ENCODE results near the gene ADAMTS15. TPM values are rescaled to one million over a fixed set of nuclear protein-coding genes. Genes with fewer than 3 reads are reported as not detected.

The ADAMTS15 gene
- total RNA-seq, 1 donor from 2014 or later, result 15.7 TPM

- Histone ChIP-seq H3K27ac (ENCODE audit: low read depth, low read length) (no peak overlapping the region), H3K4me1 (ENCODE audit: control insufficient read depth in 3 of 3, insufficient read depth in 3 of 3, low read length in 3 of 3) (peaks cover 38 to 55% (median 43%) of the 10 kb centered on the region in 3 donors), H3K27me3 (ENCODE audit: control insufficient read depth in 3 of 3, insufficient read depth in 3 of 3, low read length in 3 of 3) (no peaks in the 10 kb centered on the region), H3K9me3 (ENCODE audit: control insufficient read depth in 3 of 3, low read length in 3 of 3) (no peaks in the 10 kb centered on the region), H3K36me3 (ENCODE audit: control insufficient read depth in 3 of 3, insufficient read depth in 3 of 3, low read length in 3 of 3) (no peaks in the 10 kb centered on the region), H3K4me3 (ENCODE audit: low read length in 3 of 3) (no peak overlapping the region), H3K9ac (ENCODE audit: low read depth in 1 of 3, low read length in 3 of 3) (no peak overlapping the region)
These were observed 68.4 kb downstream of the ADAMTS15 start for GRCh38 chr11:130516554-130517505.

DNA sequence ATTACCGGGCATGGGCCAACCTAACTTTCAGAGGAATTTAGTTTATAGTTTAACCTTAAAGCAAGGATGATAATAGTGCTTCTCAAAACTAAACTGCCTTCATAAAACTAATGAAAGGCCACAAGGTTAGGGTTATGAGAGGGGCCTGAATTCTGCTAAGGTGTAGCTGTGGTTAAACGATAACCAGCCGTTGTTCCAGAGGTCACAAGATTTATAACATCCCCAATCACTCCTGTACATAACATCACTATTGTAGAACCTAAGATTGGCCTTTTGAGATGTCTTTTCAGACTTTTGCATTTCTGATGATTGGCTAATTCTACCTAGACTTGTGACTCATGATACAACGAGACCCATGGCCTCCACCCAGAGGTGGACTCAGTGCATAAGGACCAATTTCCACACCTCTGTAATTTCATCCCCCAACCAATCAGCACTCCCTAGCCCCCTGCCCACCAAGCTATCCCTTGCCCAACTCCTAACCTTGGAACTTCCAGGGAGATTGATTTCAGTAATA is 69.8 kb downstream of the ADAMTS15 start:
- Histone ChIP-seq H3K36me3 (ENCODE audit: control insufficient read depth in 3 of 3, insufficient read depth in 3 of 3, low read length in 3 of 3) (no peaks in the 10 kb centered on the region), H3K9me3 (ENCODE audit: control insufficient read depth in 3 of 3, low read length in 3 of 3) (no peaks in the 10 kb centered on the region), H3K4me3 (ENCODE audit: low read length in 3 of 3) (no peak overlapping the region), H3K9ac (ENCODE audit: low read depth in 1 of 3, low read length in 3 of 3) (no peak overlapping the region), H3K4me1 (ENCODE audit: control insufficient read depth in 3 of 3, insufficient read depth in 3 of 3, low read length in 3 of 3) (peaks cover 45 to 55% (median 48%) of the 10 kb centered on the region in 3 donors), H3K27me3 (ENCODE audit: control insufficient read depth in 3 of 3, insufficient read depth in 3 of 3, low read length in 3 of 3) (no peaks in the 10 kb centered on the region), H3K27ac (ENCODE audit: low read depth, low read length) (no peak overlapping the region)

DNA sequence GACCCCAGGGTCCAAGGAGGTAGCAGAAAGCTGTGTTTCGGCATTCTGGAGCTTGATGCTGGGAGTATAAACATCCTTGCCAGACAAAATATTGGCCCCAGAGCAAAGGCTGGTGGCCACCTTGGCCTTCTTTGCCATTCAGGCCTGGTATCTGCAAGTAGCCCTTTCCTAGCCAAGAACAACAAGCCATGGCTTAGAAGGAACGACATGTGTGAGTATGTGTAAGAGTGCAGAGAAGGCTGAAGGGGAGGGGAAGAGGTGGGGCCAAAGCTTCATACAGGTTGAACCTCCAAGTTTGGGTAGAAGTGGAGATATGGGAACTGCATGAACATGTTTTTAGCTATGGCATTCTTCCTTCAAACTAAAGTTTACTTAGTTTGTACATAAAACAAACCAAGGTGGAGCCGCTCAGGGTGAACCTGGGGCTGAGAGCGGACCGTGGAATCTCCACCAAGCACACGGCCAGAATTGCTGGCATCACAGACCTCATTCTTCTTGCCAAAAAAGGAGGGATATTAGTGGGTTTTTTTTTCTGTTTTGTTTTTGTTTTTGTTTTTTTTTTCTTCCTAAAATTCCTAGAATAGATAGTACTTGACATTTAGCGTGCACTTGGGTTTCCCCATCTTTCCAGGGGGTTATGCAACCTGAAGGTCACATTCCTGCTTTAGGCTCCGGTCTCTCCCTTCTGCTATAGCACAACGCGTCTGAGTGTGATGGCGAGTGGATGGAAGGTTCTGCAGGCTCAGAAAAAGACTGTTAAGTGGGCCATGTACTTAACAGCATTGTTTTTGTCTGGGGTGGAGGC is 70.9 kb downstream of the ADAMTS15 start:
- Histone ChIP-seq H3K4me3 (ENCODE audit: low read length in 3 of 3) (no peak overlapping the region), H3K27ac (ENCODE audit: low read depth, low read length) (no peak overlapping the region), H3K9me3 (ENCODE audit: control insufficient read depth in 3 of 3, low read length in 3 of 3) (no peaks in the 10 kb centered on the region), H3K27me3 (ENCODE audit: control insufficient read depth in 3 of 3, insufficient read depth in 3 of 3, low read length in 3 of 3) (no peaks in the 10 kb centered on the region), H3K4me1 (ENCODE audit: control insufficient read depth in 3 of 3, insufficient read depth in 3 of 3, low read length in 3 of 3) (peaks cover 39 to 54% (median 46%) of the 10 kb centered on the region in 3 donors), H3K9ac (ENCODE audit: low read depth in 1 of 3, low read length in 3 of 3) (no peak overlapping the region), H3K36me3 (ENCODE audit: control insufficient read depth in 3 of 3, insufficient read depth in 3 of 3, low read length in 3 of 3) (no peaks in the 10 kb centered on the region)

DNA sequence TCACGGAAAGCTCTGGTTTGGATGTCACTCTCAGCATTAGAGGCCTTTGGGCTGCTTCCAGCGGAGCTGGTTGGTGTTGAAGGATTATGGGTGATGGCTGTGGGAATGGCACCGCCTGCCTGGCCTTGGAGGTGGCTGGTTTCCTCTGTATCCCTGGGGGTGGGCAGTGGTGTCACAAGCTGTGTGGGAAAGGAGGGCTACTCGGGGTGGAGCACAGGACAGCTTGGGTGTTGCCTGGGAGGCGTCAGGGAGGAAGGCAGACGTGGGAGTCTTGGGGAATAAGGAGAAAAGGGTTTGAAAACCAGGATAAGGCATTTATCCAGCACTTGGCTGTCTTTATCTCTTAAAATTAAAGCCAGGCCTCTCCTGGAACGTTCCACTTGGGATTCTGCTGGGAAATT is 71.8 kb downstream of the ADAMTS15 start:
- Histone ChIP-seq H3K9ac (ENCODE audit: low read depth in 1 of 3, low read length in 3 of 3) (no peak overlapping the region), H3K36me3 (ENCODE audit: control insufficient read depth in 3 of 3, insufficient read depth in 3 of 3, low read length in 3 of 3) (no peaks in the 10 kb centered on the region), H3K9me3 (ENCODE audit: control insufficient read depth in 3 of 3, low read length in 3 of 3) (no peaks in the 10 kb centered on the region), H3K27me3 (ENCODE audit: control insufficient read depth in 3 of 3, insufficient read depth in 3 of 3, low read length in 3 of 3) (no peaks in the 10 kb centered on the region), H3K4me3 (ENCODE audit: low read length in 3 of 3) (no peak overlapping the region), H3K4me1 (ENCODE audit: control insufficient read depth in 3 of 3, insufficient read depth in 3 of 3, low read length in 3 of 3) (peaks cover 30 to 44% (median 36%) of the 10 kb centered on the region in 3 donors), H3K27ac (ENCODE audit: low read depth, low read length) (peak overlapping the region; percentile 28)

- no peaks in the 10 kb centered on the region for H3K9me3 ChIP-seq (ENCODE audit: control insufficient read depth in 3 of 3, low read length in 3 of 3)
- peak overlapping the region in 1 of 3 donors; percentile 46 for H3K4me3 ChIP-seq (ENCODE audit: low read length in 3 of 3)
- peaks cover 20 to 32% (median 24%) of the 10 kb centered on the region in 3 donors for H3K4me1 ChIP-seq (ENCODE audit: control insufficient read depth in 3 of 3, insufficient read depth in 3 of 3, low read length in 3 of 3)
- peak overlapping the region; percentile 82 for H3K27ac ChIP-seq (ENCODE audit: low read depth, low read length)
- no peaks in the 10 kb centered on the region for H3K36me3 ChIP-seq (ENCODE audit: control insufficient read depth in 3 of 3, insufficient read depth in 3 of 3, low read length in 3 of 3)
- H3K27me3 ChIP-seq (ENCODE audit: control insufficient read depth in 3 of 3, insufficient read depth in 3 of 3, low read length in 3 of 3), result no peaks in the 10 kb centered on the region
- H3K9ac ChIP-seq (ENCODE audit: low read depth in 1 of 3, low read length in 3 of 3), result peak overlapping the region; percentile 32 to 77 (median 35)
These were observed 74.0 kb downstream of the ADAMTS15 start for GRCh38 chr11:130522284-130522961.

GRCh38 chr11:130523166-130523565 is 74.7 kb downstream of the ADAMTS15 start:
- H3K27me3 ChIP-seq (ENCODE audit: control insufficient read depth in 3 of 3, insufficient read depth in 3 of 3, low read length in 3 of 3), result no peaks in the 10 kb centered on the region
- no peaks in the 10 kb centered on the region for H3K9me3 ChIP-seq (ENCODE audit: control insufficient read depth in 3 of 3, low read length in 3 of 3)
- H3K4me1 ChIP-seq (ENCODE audit: control insufficient read depth in 3 of 3, insufficient read depth in 3 of 3, low read length in 3 of 3), result peaks cover 25 to 39% (median 32%) of the 10 kb centered on the region in 3 donors
- no peak overlapping the region for H3K4me3 ChIP-seq (ENCODE audit: low read length in 3 of 3)
- peak overlapping the region in 1 of 3 donors; percentile 20 for H3K9ac ChIP-seq (ENCODE audit: low read depth in 1 of 3, low read length in 3 of 3)
- no peaks in the 10 kb centered on the region for H3K36me3 ChIP-seq (ENCODE audit: control insufficient read depth in 3 of 3, insufficient read depth in 3 of 3, low read length in 3 of 3)
- H3K27ac ChIP-seq (ENCODE audit: low read depth, low read length), result peak overlapping the region; percentile 82

DNA sequence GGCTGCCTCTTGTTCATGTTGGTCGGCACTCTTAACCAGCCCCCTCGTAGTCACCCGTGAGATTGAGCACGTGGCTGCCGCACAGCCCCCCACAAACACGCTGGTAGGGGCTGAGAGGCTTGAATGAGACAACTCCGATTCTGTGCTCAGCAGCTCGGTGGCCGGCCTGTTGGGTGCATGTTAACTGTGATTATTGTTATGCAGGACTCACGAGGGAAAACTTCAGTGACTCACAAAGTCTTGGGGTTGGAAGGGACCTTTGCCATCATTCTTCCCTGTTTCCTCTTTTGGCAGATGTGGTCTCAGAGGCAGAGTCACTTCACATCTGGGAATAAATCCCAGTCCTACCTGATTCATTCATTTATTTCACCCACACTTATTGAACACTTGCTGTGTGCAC is 75.2 kb downstream of the ADAMTS15 start:
- no peaks in the 10 kb centered on the region for H3K9me3 ChIP-seq (ENCODE audit: control insufficient read depth in 3 of 3, low read length in 3 of 3)
- H3K27me3 ChIP-seq (ENCODE audit: control insufficient read depth in 3 of 3, insufficient read depth in 3 of 3, low read length in 3 of 3), result no peaks in the 10 kb centered on the region
- no peak overlapping the region for H3K4me3 ChIP-seq (ENCODE audit: low read length in 3 of 3)
- H3K4me1 ChIP-seq (ENCODE audit: control insufficient read depth in 3 of 3, insufficient read depth in 3 of 3, low read length in 3 of 3), result peaks cover 26 to 39% (median 32%) of the 10 kb centered on the region in 3 donors
- peak overlapping the region in 1 of 3 donors; percentile 20 for H3K9ac ChIP-seq (ENCODE audit: low read depth in 1 of 3, low read length in 3 of 3)
- H3K36me3 ChIP-seq (ENCODE audit: control insufficient read depth in 3 of 3, insufficient read depth in 3 of 3, low read length in 3 of 3), result no peaks in the 10 kb centered on the region
- H3K27ac ChIP-seq (ENCODE audit: low read depth, low read length), result peak overlapping the region; percentile 82

- H3K4me3 ChIP-seq (ENCODE audit: low read length in 3 of 3), result no peak overlapping the region
- no peak overlapping the region for H3K9ac ChIP-seq (ENCODE audit: low read depth in 1 of 3, low read length in 3 of 3)
- no peak overlapping the region for H3K27ac ChIP-seq (ENCODE audit: low read depth, low read length)
- no peaks in the 10 kb centered on the region for H3K9me3 ChIP-seq (ENCODE audit: control insufficient read depth in 3 of 3, low read length in 3 of 3)
- peaks cover 26 to 39% (median 32%) of the 10 kb centered on the region in 3 donors for H3K4me1 ChIP-seq (ENCODE audit: control insufficient read depth in 3 of 3, insufficient read depth in 3 of 3, low read length in 3 of 3)
- no peaks in the 10 kb centered on the region for H3K27me3 ChIP-seq (ENCODE audit: control insufficient read depth in 3 of 3, insufficient read depth in 3 of 3, low read length in 3 of 3)
- H3K36me3 ChIP-seq (ENCODE audit: control insufficient read depth in 3 of 3, insufficient read depth in 3 of 3, low read length in 3 of 3), result no peaks in the 10 kb centered on the region
These were observed 75.8 kb downstream of the ADAMTS15 start for GRCh38 chr11:130524132-130524790.

GRCh38 chr11:130525307-130525706 is 76.9 kb downstream of the ADAMTS15 start:
- Histone ChIP-seq H3K9ac (ENCODE audit: low read depth in 1 of 3, low read length in 3 of 3) (no peak overlapping the region), H3K27me3 (ENCODE audit: control insufficient read depth in 3 of 3, insufficient read depth in 3 of 3, low read length in 3 of 3) (no peaks in the 10 kb centered on the region), H3K27ac (ENCODE audit: low read depth, low read length) (no peak overlapping the region), H3K4me1 (ENCODE audit: control insufficient read depth in 3 of 3, insufficient read depth in 3 of 3, low read length in 3 of 3) (peaks cover 26 to 34% (median 29%) of the 10 kb centered on the region in 3 donors), H3K36me3 (ENCODE audit: control insufficient read depth in 3 of 3, insufficient read depth in 3 of 3, low read length in 3 of 3) (no peaks in the 10 kb centered on the region), H3K4me3 (ENCODE audit: low read length in 3 of 3) (no peak overlapping the region), H3K9me3 (ENCODE audit: control insufficient read depth in 3 of 3, low read length in 3 of 3) (no peaks in the 10 kb centered on the region)
